GM12878 (cell line): Measurements from ENCODE around the gene CD27. TPM values are rescaled to one million over a fixed set of nuclear protein-coding genes. Genes with fewer than 3 reads are reported as not detected.
A peak's percentile ranks its signal among the peaks of the same experiment; 100 is the strongest.

Experiments used
- ATAC-seq: fragments of 200-7000 bp; cut with Tn5 transposase; 3 replicates; pipeline ENCODE4 v1.9.1; 2020; ENCODE audit warnings: mild to moderate bottlenecking, moderate library complexity
- BruUV-seq: library from RNA; stranded (reverse); fragments of 400-500 nt; replicated peaks from 2 replicates; lab custom pipeline; 2021; lab: Mats Ljungman, UMichigan
- CTCF ChIA-PET: fragments of 300-600 bp; sonication (Branson Sonifier 250); formaldehyde crosslinking; extraction: SDS; loops from one replicate; lab custom pipeline; 2021; ENCODE audit warnings: inconsistent platforms; lab: Yijun Ruan, JAX
- POLR2A ChIA-PET: fragments of 350-600 bp; formaldehyde crosslinking; extraction: SDS; loops from one replicate; lab custom pipeline; 2021; ENCODE audit warnings: inconsistent platforms; lab: Charles Lee
- RAD21 ChIA-PET: fragments of 300-600 bp; sonication (Branson Sonifier 250); formaldehyde crosslinking; loops from one replicate; lab custom pipeline; 2023; ENCODE audit warnings: antibody characterized with exemption; ENCODE audit not compliant: unreplicated experiment; lab: Charles Lee
- SMC1A ChIA-PET: fragments of 300-600 bp; sonication (Branson Sonifier 250); formaldehyde crosslinking; loops from one replicate; lab custom pipeline; 2023; ENCODE audit not compliant: unreplicated experiment, uncharacterized antibody; lab: Charles Lee
- DNase-seq: peaks from one replicate; pipeline ENCODE4 v3.0.0-alpha.2; 2011; ENCODE audit warnings: low read depth, low spot score
- FAIRE-seq: peaks from 3 replicates; lab custom pipeline; 2011; peaks lifted over from hg19 to GRCh38; lab: Jason Lieb, UNC
- H2AFZ ChIP-seq: 2 replicates; pipeline ENCODE4 v1.6.0; 2011; ENCODE audit warnings: low read depth, low read length, control low read depth; ENCODE audit not compliant: control insufficient read depth
- H3K27ac ChIP-seq: 2 replicates; pipeline ENCODE4 v1.5.1; 2011; ENCODE audit warnings: control low read depth; ENCODE audit not compliant: control insufficient read depth, insufficient read depth
- H3K27me3 ChIP-seq, 2 experiments: replicated peaks in 1 of 2; 2 replicates each; pipeline versions ENCODE4 v1.6.0 to v1.6.1; 2011; ENCODE audit warnings: low read length in 1 of 2; ENCODE audit not compliant: control insufficient read depth in 2 of 2, insufficient read depth in 2 of 2
- H3K36me3 ChIP-seq, 2 experiments: 2 replicates each; pipeline ENCODE4 v1.5.1; 2011; ENCODE audit warnings: low read length in 1 of 2; ENCODE audit not compliant: control insufficient read depth in 2 of 2, insufficient read depth in 2 of 2
- H3K4me1 ChIP-seq: 2 replicates; pipeline ENCODE4 v1.6.1; 2011; ENCODE audit warnings: mild to moderate bottlenecking, low read length, moderate library complexity, mixed read lengths; ENCODE audit not compliant: control insufficient read depth, insufficient read depth
- H3K4me2 ChIP-seq: 2 replicates; pipeline ENCODE4 v1.6.0; 2011; ENCODE audit warnings: control low read depth; ENCODE audit not compliant: control insufficient read depth, insufficient read depth
- H3K4me3 ChIP-seq: fragments of 200-600 bp; sonication (generic); 2 replicates; pipeline ENCODE4 v1.5.1; 2016
- H3K79me2 ChIP-seq: 2 replicates; pipeline ENCODE4 v1.6.0; 2011; ENCODE audit warnings: low read length; ENCODE audit not compliant: control insufficient read depth, insufficient read depth
- H3K9ac ChIP-seq: 2 replicates; pipeline ENCODE4 v1.8.0; 2011; ENCODE audit warnings: low read length, control low read depth, mixed read lengths; ENCODE audit not compliant: control insufficient read depth, insufficient read depth
- H3K9me3 ChIP-seq: replicated peaks from 3 replicates; pipeline ENCODE4 v1.5.1; 2011; ENCODE audit warnings: mild to moderate bottlenecking, low read length; ENCODE audit not compliant: control insufficient read depth, insufficient read depth
- H4K20me1 ChIP-seq: 2 replicates; pipeline ENCODE4 v1.6.0; 2011; ENCODE audit not compliant: control insufficient read depth, insufficient read depth
- CBFB ChIP-seq: IDR thresholded peaks from 2 replicates; pipeline ENCODE4 v1.6.1; 2016; ENCODE audit warnings: antibody characterized with exemption, low read depth
- CHD1 ChIP-seq: IDR thresholded peaks from 2 replicates; pipeline ENCODE4 v1.6.1; 2012; ENCODE audit warnings: low read depth, low read length, improper control_type of control experiment
- CREM ChIP-seq: IDR thresholded peaks from 2 replicates; pipeline ENCODE4 v1.6.1; 2014; ENCODE audit warnings: antibody characterized with exemption, low read depth
- ESRRA ChIP-seq: IDR thresholded peaks from 2 replicates; pipeline ENCODE4 v1.6.1; 2012; ENCODE audit warnings: mild to moderate bottlenecking, low read length, improper control_type of control experiment
- FOS ChIP-seq: IDR thresholded peaks from 3 replicates; pipeline ENCODE4 v1.6.1; 2011; ENCODE audit warnings: borderline replicate concordance; ENCODE audit not compliant: insufficient read length; ENCODE audit errors: extremely low read depth
- HDGF ChIP-seq: fragments of 450-650 bp; IDR thresholded peaks from 2 replicates; pipeline ENCODE4 v1.6.1; 2016; ENCODE audit warnings: antibody characterized with exemption
- MXI1 ChIP-seq: fragments of 150-350 bp; IDR thresholded peaks from 2 replicates; pipeline ENCODE4 v1.6.1; 2011; ENCODE audit warnings: low read depth, mild to moderate bottlenecking, inconsistent platforms, low read length, improper control_type of control experiment
- NBN ChIP-seq: fragments of 450-650 bp; IDR thresholded peaks from 2 replicates; pipeline ENCODE4 v1.6.1; 2016
- POU2F2 ChIP-seq: IDR thresholded peaks from 3 replicates; pipeline ENCODE4 v1.6.1; 2011; ENCODE audit warnings: low read depth, mild to moderate bottlenecking, low read length, borderline replicate concordance
- YBX1 ChIP-seq: fragments of 450-650 bp; IDR thresholded peaks from 2 replicates; pipeline ENCODE4 v1.6.1; 2016; ENCODE audit warnings: antibody characterized with exemption
- WGBS: methylation state at CpG from one replicate; pipeline ENCODE4 v1.1.6; 2016; ENCODE audit warnings: low lambda C conversion rate; ENCODE audit not compliant: insufficient replicate concordance, insufficient coverage; ENCODE audit errors: missing lambda C conversion rate; 5-methylcytosine and 5-hydroxymethylcytosine counted together
- in situ Hi-C: fragments of 300-500 bp; cut with MboI; formaldehyde crosslinking; loops from 9 replicates; pipeline ENCODE4 v1.14.3; 2018; ENCODE audit warnings: mixed read lengths
- intact Hi-C: fragments of 100-400 bp; cut with micrococcal nuclease; formaldehyde crosslinking; loops from one replicate; pipeline ENCODE4 v1.14.2; 2022; ENCODE audit not compliant: unreplicated experiment
- polyA plus RNA-seq, 11 experiments: library from polyadenylated mRNA; depleted of rRNA in 4 of 11; unstranded in 6 of 11; stranded (reverse) in 5 of 11; fragments of >200 nt; fragmentation: Nextera tagmentation in 4 of 11; fragmentation: Illumina TruSeq in 1 of 11; extraction: Ambion mirVana in 4 of 11; extraction: Trizol in 1 of 11; gene quantifications; 1 replicate in 1 of 11; 2 replicates in 10 of 11; pipeline versions ENCODE4 v1.2.1 to v1.2.3, GENCODE V29; 2011 to 2016; ENCODE audit warnings: inconsistent platforms in 2 of 11, missing spikeins in 2 of 11, low read depth in 1 of 11
- total RNA-seq, 4 experiments: library from RNA; depleted of rRNA in 3 of 4; stranded (reverse); fragments of >200 nt in 3 of 4; fragmentation: Illumina TruSeq in 1 of 4; extraction: Trizol in 1 of 4; gene quantifications; 2 replicates each; pipeline versions ENCODE4 v1.2.1 to v1.2.3, GENCODE V29; 2013 to 2021
- TF ChIP-seq, protein P1 (sequence below): IDR thresholded peaks from 2 replicates; pipeline ENCODE4 v1.6.1; 2012; ENCODE audit warnings: low read depth, low read length, improper control_type of control experiment
- TF ChIP-seq, protein P2 (sequence below): fragments of 450-650 bp; IDR thresholded peaks from 2 replicates; pipeline ENCODE4 v1.6.1; 2017; ENCODE audit warnings: antibody characterized with exemption, mild to moderate bottlenecking, moderate library complexity

CD27 gene
- total and polyA plus RNA-seq, 10 of the 15 experiments (the other 5 are each of a cell fraction or from before 2014, with no cell fraction given): 4.9 to 184 (median 106) TPM

DNA sequence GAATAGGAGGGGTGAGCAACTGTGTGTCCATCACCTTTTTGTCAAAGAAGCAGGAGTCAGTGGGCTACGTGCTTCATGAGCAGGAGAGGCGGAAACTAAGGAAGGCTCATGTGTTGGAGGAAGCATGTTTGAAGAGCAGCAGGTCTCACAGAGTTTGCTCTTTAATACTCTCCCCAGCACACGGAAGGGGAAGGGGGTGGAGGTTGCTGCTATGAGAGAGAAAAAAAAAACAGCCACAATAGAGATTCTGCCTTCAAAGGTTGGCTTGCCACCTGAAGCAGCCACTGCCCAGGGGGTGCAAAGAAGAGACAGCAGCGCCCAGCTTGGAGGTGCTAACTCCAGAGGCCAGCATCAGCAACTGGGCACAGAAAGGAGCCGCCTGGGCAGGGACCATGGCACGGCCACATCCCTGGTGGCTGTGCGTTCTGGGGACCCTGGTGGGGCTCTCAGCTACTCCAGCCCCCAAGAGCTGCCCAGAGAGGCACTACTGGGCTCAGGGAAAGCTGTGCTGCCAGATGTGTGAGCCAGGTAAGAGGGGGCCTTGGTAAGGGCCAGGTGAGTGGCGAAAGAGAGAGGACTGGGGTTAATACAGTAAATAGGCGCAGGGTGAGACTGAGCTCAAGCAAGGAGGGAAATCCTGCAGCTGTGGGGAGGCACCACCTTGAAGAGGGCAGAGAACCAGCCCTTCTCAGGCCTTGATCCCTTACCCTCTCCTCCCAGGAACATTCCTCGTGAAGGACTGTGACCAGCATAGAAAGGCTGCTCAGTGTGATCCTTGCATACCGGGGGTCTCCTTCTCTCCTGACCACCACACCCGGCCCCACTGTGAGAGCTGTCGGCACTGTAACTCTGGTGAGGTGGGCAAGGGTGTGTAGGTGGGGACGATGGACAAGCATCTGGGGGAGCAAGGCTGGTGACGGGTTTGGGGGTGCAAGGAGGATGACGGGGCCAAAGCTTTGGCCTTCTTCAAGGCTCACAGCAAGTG is at the start of gene CD27 (continued):
- TF ChIP-seq, protein P1, sequence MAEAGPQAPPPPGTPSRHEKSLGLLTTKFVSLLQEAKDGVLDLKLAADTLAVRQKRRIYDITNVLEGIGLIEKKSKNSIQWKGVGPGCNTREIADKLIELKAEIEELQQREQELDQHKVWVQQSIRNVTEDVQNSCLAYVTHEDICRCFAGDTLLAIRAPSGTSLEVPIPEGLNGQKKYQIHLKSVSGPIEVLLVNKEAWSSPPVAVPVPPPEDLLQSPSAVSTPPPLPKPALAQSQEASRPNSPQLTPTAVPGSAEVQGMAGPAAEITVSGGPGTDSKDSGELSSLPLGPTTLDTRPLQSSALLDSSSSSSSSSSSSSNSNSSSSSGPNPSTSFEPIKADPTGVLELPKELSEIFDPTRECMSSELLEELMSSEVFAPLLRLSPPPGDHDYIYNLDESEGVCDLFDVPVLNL: no peak
- TF ChIP-seq, protein P2, sequence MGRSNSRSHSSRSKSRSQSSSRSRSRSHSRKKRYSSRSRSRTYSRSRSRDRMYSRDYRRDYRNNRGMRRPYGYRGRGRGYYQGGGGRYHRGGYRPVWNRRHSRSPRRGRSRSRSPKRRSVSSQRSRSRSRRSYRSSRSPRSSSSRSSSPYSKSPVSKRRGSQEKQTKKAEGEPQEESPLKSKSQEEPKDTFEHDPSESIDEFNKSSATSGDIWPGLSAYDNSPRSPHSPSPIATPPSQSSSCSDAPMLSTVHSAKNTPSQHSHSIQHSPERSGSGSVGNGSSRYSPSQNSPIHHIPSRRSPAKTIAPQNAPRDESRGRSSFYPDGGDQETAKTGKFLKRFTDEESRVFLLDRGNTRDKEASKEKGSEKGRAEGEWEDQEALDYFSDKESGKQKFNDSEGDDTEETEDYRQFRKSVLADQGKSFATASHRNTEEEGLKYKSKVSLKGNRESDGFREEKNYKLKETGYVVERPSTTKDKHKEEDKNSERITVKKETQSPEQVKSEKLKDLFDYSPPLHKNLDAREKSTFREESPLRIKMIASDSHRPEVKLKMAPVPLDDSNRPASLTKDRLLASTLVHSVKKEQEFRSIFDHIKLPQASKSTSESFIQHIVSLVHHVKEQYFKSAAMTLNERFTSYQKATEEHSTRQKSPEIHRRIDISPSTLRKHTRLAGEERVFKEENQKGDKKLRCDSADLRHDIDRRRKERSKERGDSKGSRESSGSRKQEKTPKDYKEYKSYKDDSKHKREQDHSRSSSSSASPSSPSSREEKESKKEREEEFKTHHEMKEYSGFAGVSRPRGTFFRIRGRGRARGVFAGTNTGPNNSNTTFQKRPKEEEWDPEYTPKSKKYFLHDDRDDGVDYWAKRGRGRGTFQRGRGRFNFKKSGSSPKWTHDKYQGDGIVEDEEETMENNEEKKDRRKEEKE: no peak
- TF ChIP-seq NBN (0 out of 2 replicates have a peak, but pooled peaks have one; percentile 14), CREM (peak; percentile 46; the same call in 1 of the 2 replicates), CBFB (peak; percentile 44; the same call in 1 of the 2 replicates), POU2F2 (0 out of 3 replicates have a peak, but pooled peaks have one; percentile 26), HDGF (peak; percentile 62; the same call in 1 of the 2 replicates)

DNA sequence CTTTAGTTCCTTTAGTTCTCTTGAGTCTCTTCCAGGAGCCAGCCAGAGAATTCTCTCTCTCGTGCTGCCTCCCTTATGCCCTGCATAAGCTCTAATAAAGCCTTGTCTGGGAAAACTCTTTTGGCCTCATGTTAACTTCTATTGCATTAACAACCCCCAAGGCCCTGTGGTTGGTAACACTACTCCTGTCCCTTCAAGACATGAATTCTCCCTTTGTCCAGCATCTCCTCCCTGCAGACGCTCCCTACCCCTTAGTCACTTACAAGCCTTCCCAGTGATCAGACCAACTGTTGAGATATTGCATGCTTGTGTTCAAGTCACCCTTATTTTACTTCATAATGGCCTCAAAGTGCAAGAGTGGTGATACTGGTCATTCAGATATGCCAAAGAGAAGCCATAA is 48.7 kb upstream of the CD27 start:
- FAIRE-seq (no peak), DNase-seq (no peak)
- SMC1A ChIA-PET: no interaction called here
- in situ Hi-C loops: no loop called here
- Histone ChIP-seq H2AFZ (no peak overlapping the region), H3K4me2 (no peak overlapping the region), H3K9ac (no peak overlapping the region), H3K79me2 (no peaks in the 10 kb centered on the region), H4K20me1 (no peaks in the 10 kb centered on the region), H3K27me3 (no peaks in the 10 kb centered on the region; a peak in 1 of 4 replicates), H3K4me3 (no peak overlapping the region)
- CTCF ChIA-PET: no interaction called here
- TF ChIP-seq YBX1 (no peak), FOS (no peak), MXI1 (no peak), CHD1 (no peak), ESRRA (no peak)
- TF ChIP-seq, all 136 proteins: peak for 0
- no peak for ATAC-seq
- WGBS: 67% methylated on average over 2 of the region's 2 CpGs
- Histone ChIP-seq H3K27ac (no peak overlapping the region), H3K36me3 (no peaks in the 10 kb centered on the region; a peak in 1 of 4 replicates), H3K9me3 (no peaks in the 10 kb centered on the region), H3K4me1 (no peaks in the 10 kb centered on the region)
- no TSS peak for BruUV-seq
- intact Hi-C loops: no loop called here
- ChIA-PET RAD21 (no interaction called here), POLR2A (no interaction called here)
